Fibroblast of lung (primary cell): ENCODE data around the gene PTBP2. TPM values are rescaled to one million over a fixed set of nuclear protein-coding genes. Genes with fewer than 3 reads are reported as not detected.

Experiments
- DNase-seq, 2 donors: peaks; one replicate each; pipeline versions ENCODE4 v3.0.0 to v3.0.0-alpha.2; 2010; ENCODE audit warnings: low read depth in 2 of 2
- H2AFZ ChIP-seq: 2 replicates; pipeline ENCODE4 v1.5.1; 2012; ENCODE audit warnings: low read length, control low read depth, inconsistent platforms
- H3K27ac ChIP-seq: 2 replicates; pipeline ENCODE4 v1.5.1; 2011; ENCODE audit warnings: low read length, control low read depth; ENCODE audit not compliant: insufficient read depth
- H3K27me3 ChIP-seq: 2 replicates; pipeline ENCODE4 v1.5.1; 2011; ENCODE audit warnings: mild to moderate bottlenecking, low read length; ENCODE audit not compliant: control insufficient read depth, insufficient read depth
- H3K36me3 ChIP-seq: 2 replicates; pipeline ENCODE4 v1.5.1; 2011; ENCODE audit warnings: low read length; ENCODE audit not compliant: control insufficient read depth, insufficient read depth
- H3K4me1 ChIP-seq: 2 replicates; pipeline ENCODE4 v1.5.1; 2011; ENCODE audit warnings: low read length; ENCODE audit not compliant: control insufficient read depth, insufficient read depth; ENCODE audit errors: extremely low read depth
- H3K4me2 ChIP-seq: 2 replicates; pipeline ENCODE4 v1.5.1; 2011; ENCODE audit warnings: low read length, control low read depth; ENCODE audit not compliant: insufficient read depth; ENCODE audit errors: extremely low read depth
- H3K4me3 ChIP-seq, 4 experiments: fragments of 200-600 bp in 1 of 4; sonication (generic) in 1 of 4; replicated peaks in 1 of 4; 2 replicates each; pipeline ENCODE4 v1.5.1; 2011 to 2016; ENCODE audit warnings: low read length in 4 of 4, low read depth in 3 of 4, mild to moderate bottlenecking in 3 of 4, control low read depth in 2 of 4, inconsistent platforms in 1 of 4, mixed read lengths in 1 of 4; ENCODE audit not compliant: insufficient read depth in 1 of 4; ENCODE audit errors: control extremely low read depth in 1 of 4
- H3K79me2 ChIP-seq: 2 replicates; pipeline ENCODE4 v1.5.1; 2012; ENCODE audit warnings: mild to moderate bottlenecking, low read length, inconsistent platforms; ENCODE audit not compliant: control insufficient read depth, insufficient read depth
- H3K9ac ChIP-seq: 2 replicates; pipeline ENCODE4 v1.5.1; 2011; ENCODE audit warnings: mild to moderate bottlenecking, low read length, control low read depth; ENCODE audit not compliant: insufficient read depth
- H3K9me3 ChIP-seq: 2 replicates; pipeline ENCODE4 v1.5.1; 2012; ENCODE audit warnings: low read depth, low read length; ENCODE audit not compliant: control insufficient read depth, insufficient read depth
- H4K20me1 ChIP-seq: 2 replicates; pipeline ENCODE4 v1.5.1; 2011; ENCODE audit warnings: low read length; ENCODE audit not compliant: control insufficient read depth, insufficient read depth; ENCODE audit errors: extremely low read depth
- CTCF ChIP-seq, 2 donors: IDR thresholded peaks in 1 of 2; conservative IDR thresholded peaks in 1 of 2; 1 replicate in 1 of 2; 2 replicates in 1 of 2; pipeline ENCODE4 v1.5.1; 2011 to 2012; ENCODE audit warnings: low read length in 2 of 2, control low read depth in 1 of 2, inconsistent platforms in 1 of 2, low read depth in 1 of 2, mild to moderate bottlenecking in 1 of 2
- EZH2 ChIP-seq: IDR thresholded peaks from 2 replicates; pipeline ENCODE4 v1.5.1; 2012; ENCODE audit warnings: low read length, control low read depth, mild to moderate bottlenecking; ENCODE audit errors: missing control alignments
- polyA plus RNA-seq, 2 donors: library from polyadenylated mRNA; depleted of rRNA in 1 of 2; stranded (reverse) in 1 of 2; unstranded in 1 of 2; fragments of >200 nt; gene quantifications; 2 replicates each; pipeline ENCODE4 v1.2.1, GENCODE V29; 2011 to 2012; ENCODE audit warnings: missing spikeins in 1 of 2
- total RNA-seq: library from RNA; depleted of rRNA; stranded (reverse); fragments of >200 nt; gene quantifications from 2 replicates; pipeline ENCODE4 v1.2.1, GENCODE V29; 2014

Gene PTBP2
- total and polyA plus RNA-seq, 2 donors (not counting 1 experiment from before 2014, with no cell fraction given): 19.7 to 24.6 TPM

GRCh38 chr1:96825950-96826576 is 104.5 kb downstream of the PTBP2 start:
- DNase-seq: no peak
- Histone ChIP-seq H3K27ac (no peak overlapping the region), H3K9ac (no peak overlapping the region), H3K36me3 (no peaks in the 10 kb centered on the region), H3K79me2 (no peaks in the 10 kb centered on the region), H3K4me3 (no peak overlapping the region), H3K4me1 (no peaks in the 10 kb centered on the region), H3K9me3 (no peaks in the 10 kb centered on the region), H3K27me3 (no peaks in the 10 kb centered on the region), H2AFZ (no peak overlapping the region), H3K4me2 (no peak overlapping the region), H4K20me1 (no peaks in the 10 kb centered on the region)
- TF ChIP-seq CTCF (conservative IDR thresholded peaks at IDR 0.05 in 1 of 2, IDR thresholded peaks at IDR 0.05 in 1 of 2; ENCODE audit: low read depth in 1 of 2, low read length in 2 of 2): no peak
- TF ChIP-seq EZH2: no peak

- H4K20me1 ChIP-seq: no peaks in the 10 kb centered on the region
- no peaks in the 10 kb centered on the region for H3K27me3 ChIP-seq
- no peak overlapping the region for H3K4me3 ChIP-seq
- DNase-seq: no peak
- no peak overlapping the region for H3K27ac ChIP-seq
- no peak overlapping the region for H2AFZ ChIP-seq
- no peak for TF ChIP-seq EZH2
- TF ChIP-seq CTCF (conservative IDR thresholded peaks at IDR 0.05 in 1 of 2, IDR thresholded peaks at IDR 0.05 in 1 of 2; ENCODE audit: low read depth in 1 of 2, low read length in 2 of 2): no peak
- H3K9me3 ChIP-seq: no peaks in the 10 kb centered on the region
- no peak overlapping the region for H3K4me2 ChIP-seq
- no peaks in the 10 kb centered on the region for H3K79me2 ChIP-seq
- H3K9ac ChIP-seq: no peak overlapping the region
- H3K4me1 ChIP-seq: no peaks in the 10 kb centered on the region
- H3K36me3 ChIP-seq: no peaks in the 10 kb centered on the region
Observed at GRCh38 chr1:96833376-96833775, 111.8 kb downstream of the PTBP2 start.

GRCh38 chr1:96834986-96835385 is 113.4 kb downstream of the PTBP2 start:
- no peaks in the 10 kb centered on the region for H3K36me3 ChIP-seq
- no peaks in the 10 kb centered on the region for H3K27me3 ChIP-seq
- H3K79me2 ChIP-seq: no peaks in the 10 kb centered on the region
- H3K27ac ChIP-seq: no peak overlapping the region
- no peaks in the 10 kb centered on the region for H4K20me1 ChIP-seq
- H3K4me2 ChIP-seq: no peak overlapping the region
- no peak for DNase-seq
- TF ChIP-seq EZH2: no peak
- no peak for TF ChIP-seq CTCF (conservative IDR thresholded peaks at IDR 0.05 in 1 of 2, IDR thresholded peaks at IDR 0.05 in 1 of 2; ENCODE audit: low read depth in 1 of 2, low read length in 2 of 2)
- no peak overlapping the region for H3K9ac ChIP-seq
- H3K9me3 ChIP-seq: no peaks in the 10 kb centered on the region
- H2AFZ ChIP-seq: no peak overlapping the region
- no peaks in the 10 kb centered on the region for H3K4me1 ChIP-seq
- no peak overlapping the region for H3K4me3 ChIP-seq
